ENCODE data around the gene RUVBL1. TPM values are rescaled to one million over a fixed set of nuclear protein-coding genes. Genes with fewer than 3 reads are reported as not detected.
"Not testable (repeated sequence)": the region's sequence is repeated elsewhere in the genome, so short reads cannot be mapped to it uniquely, and the experiment has no call there.

Gene RUVBL1
- total RNA-seq: 100 to 1,000 TPM in 3 of 8 experiments, 10 to 100 TPM in 5; 38.9 to 156 (median 74.7) TPM

DNA sequence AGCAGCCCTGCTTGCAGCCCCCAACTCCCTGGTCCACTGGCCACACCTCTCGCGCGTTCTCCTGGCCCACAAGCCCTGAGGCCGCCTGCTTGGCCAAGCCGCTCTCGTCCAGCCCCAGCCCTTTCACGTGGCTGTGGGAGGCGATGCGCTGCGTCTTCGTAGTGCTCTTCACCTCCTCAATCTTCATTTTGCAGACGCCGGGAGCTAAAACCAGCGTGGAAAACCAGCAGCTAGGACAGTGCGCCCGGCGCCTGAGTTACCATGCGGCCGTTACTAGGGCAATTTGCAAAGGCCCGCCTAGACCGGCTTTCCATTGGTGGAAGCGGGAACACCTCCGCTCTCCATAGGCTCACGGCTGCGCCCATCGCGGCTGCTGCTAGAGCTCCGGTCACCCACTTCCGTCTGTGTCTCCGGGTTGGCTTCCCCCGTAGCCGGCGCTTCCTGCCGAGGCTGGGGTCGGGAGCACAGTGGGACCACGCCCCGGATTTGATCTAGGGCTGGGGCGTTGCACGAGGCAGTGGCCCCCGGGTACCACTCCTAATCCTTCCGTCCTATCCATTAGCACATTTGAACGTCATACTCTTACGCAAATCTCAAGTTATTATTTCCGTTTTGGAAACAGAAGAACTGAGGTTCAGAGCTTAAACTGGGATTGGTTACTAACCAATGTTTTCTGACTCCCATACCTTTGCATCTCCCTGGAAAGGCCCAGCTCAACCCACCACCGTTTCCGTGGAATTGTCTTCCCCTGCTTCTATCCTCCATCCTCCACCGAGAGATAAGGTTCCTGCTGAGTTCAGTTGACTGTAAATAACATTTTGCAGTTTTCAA is at the start of gene RUVBL1:
Gene RUVBL1, minus strand, starts transcription at position 275 of the 831 bp plus-strand sequence. Its CDS starts 88 bp downstream, at position 187.
- peak; percentile 98 to 99 (median 99) for ATAC-seq (replicated peaks in 6 of 8)
- peak within 1 kb of the TSS; percentile 64 to 67 for H3K27ac ChIP-seq
- in situ Hi-C loops (cut with MboI; ENCODE audit: low pct_unique_long_range_greater_than_20kb in 2 of 9, low sequenced_read_pairs in 9 of 9, unreplicated experiment in 9 of 9): no loop called here
- peaks cover 7 to 10% of the 10 kb centered on the region in 2 donors for H3K4me1 ChIP-seq (replicated peaks in 1 of 2)
- WGBS, 10 experiments: 0 to 42% (median 8%) methylated on average over 3 to 25 of the region's 47 CpGs; no CpG with 5 or more reads in 1 of the 10 experiments
- H3K4me3 ChIP-seq: peak within 1 kb of the TSS; percentile 66 to 79 (median 72)

DNA sequence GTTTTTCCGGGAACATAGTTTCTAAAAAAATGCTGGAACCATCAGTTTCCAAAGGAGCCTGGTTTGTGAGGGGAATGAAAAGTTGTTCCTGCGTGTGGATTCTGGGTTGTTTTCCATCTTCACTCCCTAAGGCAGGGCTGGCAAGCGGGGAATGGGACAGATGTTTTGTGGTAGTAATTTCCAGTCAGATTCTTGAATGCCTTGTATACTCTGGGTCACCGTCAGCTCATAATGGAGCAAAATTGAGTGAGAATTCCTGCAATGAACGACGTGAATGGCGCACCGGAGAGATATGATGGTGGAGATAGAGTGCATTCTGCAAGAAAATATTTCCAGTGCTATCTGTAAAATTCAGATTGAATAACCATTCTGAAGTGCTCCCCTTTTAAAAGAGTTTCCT is 49.6 kb upstream of the RUVBL1 start:
- in situ Hi-C loops (cut with MboI; ENCODE audit: low pct_unique_long_range_greater_than_20kb in 2 of 9, low sequenced_read_pairs in 9 of 9, unreplicated experiment in 9 of 9): loop anchor here in 2 of 9 experiments (25.0 kb wide), 3 partner anchors 139 to 414 kb away; no protein-coding TSS in a partner anchor
- ATAC-seq (replicated peaks in 6 of 8): no peak
- H3K4me1 ChIP-seq (replicated peaks in 1 of 2): peaks cover 26 to 32% of the 10 kb centered on the region in 2 donors
- WGBS, 10 experiments: 79 to 100% (median 96%) methylated on average over 1 to 8 of the region's 8 CpGs; no CpG with 5 or more reads in 1 of the 10 experiments
- no peak overlapping the region for H3K27ac ChIP-seq
- no peak overlapping the region for H3K4me3 ChIP-seq

DNA sequence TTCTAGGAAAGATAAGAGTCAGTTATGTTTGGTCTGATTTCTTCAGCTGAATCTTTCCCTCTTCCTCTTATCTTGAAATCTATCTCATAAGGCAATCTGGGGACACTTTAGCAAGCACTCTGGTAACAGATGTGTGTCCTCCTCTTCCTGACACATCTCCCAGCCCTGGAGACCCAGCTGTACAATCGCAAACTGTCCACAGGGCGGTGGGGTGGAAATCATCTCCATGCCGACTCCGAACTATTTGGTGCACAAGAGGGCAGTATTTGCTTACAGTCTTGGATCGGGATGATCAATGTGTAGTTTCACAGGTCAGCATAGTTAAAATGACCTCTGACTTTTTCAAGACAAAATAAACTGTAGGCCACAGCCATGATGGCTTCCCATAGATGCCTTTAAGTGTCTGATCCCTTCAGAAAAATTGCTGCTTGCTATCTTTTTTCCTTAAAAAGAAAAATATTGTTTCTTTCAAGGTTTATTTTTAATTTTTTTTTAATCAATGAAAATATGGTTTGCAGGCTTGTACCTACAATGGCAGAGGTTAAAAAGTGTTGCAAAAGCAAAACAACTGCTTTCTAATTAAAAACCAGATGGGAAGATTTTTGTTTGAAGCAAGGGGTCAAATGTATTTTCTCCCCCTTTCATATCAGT is 47.4 kb upstream of the RUVBL1 start:
- Histone ChIP-seq H3K4me1 (replicated peaks in 1 of 2) (peaks cover 35 to 47% of the 10 kb centered on the region in 2 donors), H3K4me3 (no peak overlapping the region), H3K27ac (no peak overlapping the region)
- ATAC-seq (replicated peaks in 6 of 8): peak; percentile 59 to 97 (median 76)
- in situ Hi-C loops (cut with MboI; ENCODE audit: low pct_unique_long_range_greater_than_20kb in 2 of 9, low sequenced_read_pairs in 9 of 9, unreplicated experiment in 9 of 9): loop anchor here in 2 of 9 experiments (25.0 kb wide), 3 partner anchors 141 to 416 kb away; no protein-coding TSS in a partner anchor
- 0 to 42% (median 16%) methylated on average over 1 to 5 of the region's 5 CpGs; no CpG with 5 or more reads in 2 of the 10 experiments for WGBS, 10 experiments

DNA sequence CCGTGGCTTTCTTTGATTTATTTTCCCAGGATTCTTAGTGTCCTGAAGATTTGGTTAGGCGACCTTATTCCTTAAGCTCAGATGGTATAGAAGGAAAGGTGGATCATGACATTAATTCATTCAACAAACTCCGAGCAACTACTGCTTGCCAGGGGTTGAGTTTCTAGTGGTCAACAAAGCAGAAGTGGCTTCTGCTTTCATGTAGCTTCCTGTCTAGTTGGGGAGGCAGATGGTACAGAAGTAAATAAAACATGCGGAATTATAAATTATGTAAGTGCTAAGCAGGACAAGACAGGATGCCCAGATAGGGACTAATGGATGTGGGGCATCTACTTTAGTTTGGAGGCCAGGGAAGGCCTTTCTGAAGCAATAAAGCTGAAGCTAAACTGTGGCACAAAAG is 45.2 kb upstream of the RUVBL1 start:
- H3K27ac ChIP-seq: no peak overlapping the region
- in situ Hi-C loops (cut with MboI; ENCODE audit: low pct_unique_long_range_greater_than_20kb in 2 of 9, low sequenced_read_pairs in 9 of 9, unreplicated experiment in 9 of 9): loop anchor here in 2 of 9 experiments (25.0 kb wide), 3 partner anchors 143 to 418 kb away; no protein-coding TSS in a partner anchor
- ATAC-seq (replicated peaks in 6 of 8): no peak
- no peak overlapping the region for H3K4me3 ChIP-seq
- WGBS, 10 experiments: 75 to 100% (median 87%) methylated on average over 1 to 4 of the region's 4 CpGs; no CpG with 5 or more reads in 3 of the 10 experiments
- H3K4me1 ChIP-seq (replicated peaks in 1 of 2): peaks cover 35% of the 10 kb centered on the region in 2 donors

DNA sequence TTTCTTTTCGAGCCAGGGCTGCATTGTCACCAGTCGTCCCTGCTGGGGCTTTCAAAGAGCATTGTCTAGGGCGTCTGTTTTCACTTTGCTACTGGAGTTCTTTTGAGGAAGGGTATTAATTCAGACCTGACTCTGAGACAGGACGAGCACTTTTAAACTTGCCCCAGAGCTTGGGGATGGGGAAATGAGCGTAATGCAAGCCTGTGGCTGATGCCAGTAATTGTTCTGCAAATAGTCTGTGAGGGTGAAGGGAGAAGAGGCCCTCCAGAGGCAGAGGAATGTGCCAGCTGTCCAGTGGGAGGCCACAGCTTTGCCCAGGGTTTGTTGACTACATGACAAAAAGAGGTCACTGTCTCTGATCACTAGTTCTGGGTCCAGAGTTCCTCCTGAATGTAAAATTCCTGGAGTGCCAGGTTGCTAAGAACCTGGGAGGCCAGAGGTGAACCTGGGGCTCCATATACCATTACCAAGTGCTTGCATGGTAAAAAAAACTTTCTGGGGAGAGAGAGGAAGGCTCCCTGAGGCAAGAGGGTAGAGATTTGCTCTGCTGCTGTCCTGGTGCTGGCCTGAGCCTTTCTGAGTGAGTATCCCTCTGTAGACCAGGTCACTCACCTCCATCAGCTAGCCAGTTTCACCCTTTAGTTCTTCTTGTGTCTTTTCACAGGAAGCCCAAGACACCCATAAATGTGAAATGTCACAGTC is 44.5 kb upstream of the RUVBL1 start:
- Histone ChIP-seq H3K4me1 (replicated peaks in 1 of 2) (peaks cover 35% of the 10 kb centered on the region in 2 donors), H3K27ac (peak overlapping the region; percentile 13 to 61), H3K4me3 (no peak overlapping the region)
- in situ Hi-C loops (cut with MboI; ENCODE audit: low pct_unique_long_range_greater_than_20kb in 2 of 9, low sequenced_read_pairs in 9 of 9, unreplicated experiment in 9 of 9): loop anchor here in 2 of 9 experiments (25.0 kb wide), 3 partner anchors 144 to 419 kb away; no protein-coding TSS in a partner anchor
- ATAC-seq (replicated peaks in 6 of 8): peak in 7 of 8 experiments; percentile 10 to 82 (median 74)
- WGBS, 10 experiments: 0 to 83% (median 10%) methylated on average over 2 to 5 of the region's 5 CpGs; no CpG with 5 or more reads in 1 of the 10 experiments

DNA sequence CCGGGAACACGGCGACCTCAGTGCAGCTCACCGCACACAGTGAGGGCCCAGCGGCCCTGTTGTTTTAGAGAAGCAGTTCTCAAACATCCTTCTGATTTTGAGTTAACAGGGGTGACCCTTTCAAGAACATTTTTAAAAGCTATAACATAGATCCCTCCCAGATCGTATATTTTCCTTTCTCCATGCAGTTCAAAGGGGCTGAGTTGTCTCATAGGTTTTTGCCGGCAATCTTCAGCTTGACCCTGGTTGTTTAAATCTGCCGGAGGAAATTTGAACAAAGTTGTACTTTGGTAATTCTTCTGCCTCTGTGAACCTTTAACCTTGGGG is 44.0 kb upstream of the RUVBL1 start:
- Histone ChIP-seq H3K27ac (peak overlapping the region in 1 of 2 donors; percentile 61), H3K4me3 (no peak overlapping the region), H3K4me1 (replicated peaks in 1 of 2) (peaks cover 30% of the 10 kb centered on the region in 2 donors)
- in situ Hi-C loops (cut with MboI; ENCODE audit: low pct_unique_long_range_greater_than_20kb in 2 of 9, low sequenced_read_pairs in 9 of 9, unreplicated experiment in 9 of 9): loop anchor here in 2 of 9 experiments (25.0 kb wide), 3 partner anchors 145 to 420 kb away; no protein-coding TSS in a partner anchor
- peak in 3 of 8 experiments; percentile 23 to 35 (median 29) for ATAC-seq (replicated peaks in 6 of 8)
- WGBS, 10 experiments: 7 to 100% (median 46%) methylated on average over 1 to 8 of the region's 8 CpGs; no CpG with 5 or more reads in 2 of the 10 experiments

DNA sequence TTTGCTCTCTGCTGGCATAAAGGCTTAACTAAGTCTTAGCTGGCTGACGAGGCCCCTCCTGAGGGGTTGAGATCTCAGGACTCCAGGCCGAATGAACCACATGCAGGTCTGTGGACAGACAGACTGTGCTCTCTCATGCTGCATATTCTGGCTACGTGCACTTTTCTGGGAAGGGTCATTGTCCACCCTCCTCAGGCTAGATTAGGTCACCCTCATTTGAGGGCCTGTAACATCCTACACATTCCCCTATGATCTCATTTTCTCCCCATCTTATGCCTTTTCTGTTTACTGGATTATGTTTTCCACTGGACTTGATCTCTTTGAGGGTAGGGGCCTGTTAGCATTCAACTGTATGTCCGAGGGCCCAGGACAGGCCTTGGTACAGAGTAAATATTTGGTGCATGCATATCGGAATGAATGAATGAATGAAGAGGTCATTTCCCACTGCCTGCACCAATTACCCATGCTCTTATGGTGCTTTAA is 43.4 kb upstream of the RUVBL1 start:
- 66 to 100% (median 75%) methylated on average over 1 to 5 of the region's 5 CpGs; no CpG with 5 or more reads in 2 of the 10 experiments for WGBS, 10 experiments
- in situ Hi-C loops (cut with MboI; ENCODE audit: low pct_unique_long_range_greater_than_20kb in 2 of 9, low sequenced_read_pairs in 9 of 9, unreplicated experiment in 9 of 9): loop anchor here in 2 of 9 experiments (25.0 kb wide), 3 partner anchors 145 to 420 kb away; no protein-coding TSS in a partner anchor
- Histone ChIP-seq H3K27ac (no peak overlapping the region), H3K4me1 (replicated peaks in 1 of 2) (peaks cover 27% of the 10 kb centered on the region in 2 donors), H3K4me3 (no peak overlapping the region)
- ATAC-seq (replicated peaks in 6 of 8): peak in 2 of 8 experiments; percentile 14 to 38

DNA sequence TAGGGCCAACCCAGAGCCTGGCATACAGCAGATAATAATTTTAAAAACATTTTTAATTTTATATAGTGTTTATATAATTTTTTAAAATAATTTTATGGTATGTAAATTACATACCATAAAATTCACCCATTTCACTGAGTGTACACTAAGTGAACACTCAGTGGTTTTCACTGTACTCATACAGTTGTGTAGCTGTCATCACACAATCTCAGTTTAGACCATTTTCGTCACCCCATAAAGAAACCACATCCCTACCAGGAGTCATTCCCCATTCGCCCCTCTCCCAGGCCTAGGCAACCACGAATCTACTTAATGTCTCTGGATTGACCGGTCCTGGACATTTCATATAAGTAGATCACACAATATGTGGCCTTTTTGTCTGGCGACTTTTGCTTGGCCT is 39.8 kb upstream of the RUVBL1 start:
- WGBS, 10 experiments: 60 to 100% (median 93%) methylated on average over 1 to 5 of the region's 5 CpGs; no CpG with 5 or more reads in 4 of the 10 experiments
- in situ Hi-C loops (cut with MboI; ENCODE audit: low pct_unique_long_range_greater_than_20kb in 2 of 9, low sequenced_read_pairs in 9 of 9, unreplicated experiment in 9 of 9): loop anchor here in 2 of 9 experiments (25.0 kb wide), 3 partner anchors 149 to 424 kb away; no protein-coding TSS in a partner anchor

DNA sequence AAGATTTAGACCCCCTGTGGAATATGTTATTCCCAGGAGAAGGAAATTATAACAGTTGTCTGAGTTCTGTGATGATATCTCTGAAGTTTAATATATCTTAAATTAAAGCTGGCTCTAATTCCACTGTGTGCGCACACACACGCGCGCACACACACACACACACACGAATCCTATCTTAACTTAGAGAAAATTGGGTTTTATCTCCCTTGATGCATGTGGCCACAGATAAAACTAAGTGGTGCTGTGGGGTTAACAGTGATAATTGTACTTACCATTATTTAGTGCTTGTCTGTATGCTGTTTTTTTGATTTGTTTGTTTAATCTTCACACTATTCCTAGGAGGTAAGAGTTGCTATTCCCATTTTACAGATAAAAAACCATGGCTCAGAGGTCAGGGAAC is 37.0 kb upstream of the RUVBL1 start:
- in situ Hi-C loops (cut with MboI; ENCODE audit: low pct_unique_long_range_greater_than_20kb in 2 of 9, low sequenced_read_pairs in 9 of 9, unreplicated experiment in 9 of 9): loop anchor here in 2 of 9 experiments (25.0 kb wide), 3 partner anchors 152 to 427 kb away; no protein-coding TSS in a partner anchor
- Histone ChIP-seq H3K4me1 (replicated peaks in 1 of 2) (no peaks in the 10 kb centered on the region), H3K4me3 (no peak overlapping the region), H3K27ac (no peak overlapping the region)
- no peak for ATAC-seq (replicated peaks in 6 of 8)
- 90 to 100% (median 96%) methylated on average over 2 to 5 of the region's 5 CpGs; no CpG with 5 or more reads in 3 of the 10 experiments for WGBS, 10 experiments

More for the DNA sequence above, 39.8 kb upstream of the RUVBL1 start:
- Histone ChIP-seq H3K27ac (no peak overlapping the region), H3K4me1 (replicated peaks in 1 of 2) (peaks cover 15 to 17% of the 10 kb centered on the region in 2 donors), H3K4me3 (no peak overlapping the region)
- no peak for ATAC-seq (replicated peaks in 6 of 8)

DNA sequence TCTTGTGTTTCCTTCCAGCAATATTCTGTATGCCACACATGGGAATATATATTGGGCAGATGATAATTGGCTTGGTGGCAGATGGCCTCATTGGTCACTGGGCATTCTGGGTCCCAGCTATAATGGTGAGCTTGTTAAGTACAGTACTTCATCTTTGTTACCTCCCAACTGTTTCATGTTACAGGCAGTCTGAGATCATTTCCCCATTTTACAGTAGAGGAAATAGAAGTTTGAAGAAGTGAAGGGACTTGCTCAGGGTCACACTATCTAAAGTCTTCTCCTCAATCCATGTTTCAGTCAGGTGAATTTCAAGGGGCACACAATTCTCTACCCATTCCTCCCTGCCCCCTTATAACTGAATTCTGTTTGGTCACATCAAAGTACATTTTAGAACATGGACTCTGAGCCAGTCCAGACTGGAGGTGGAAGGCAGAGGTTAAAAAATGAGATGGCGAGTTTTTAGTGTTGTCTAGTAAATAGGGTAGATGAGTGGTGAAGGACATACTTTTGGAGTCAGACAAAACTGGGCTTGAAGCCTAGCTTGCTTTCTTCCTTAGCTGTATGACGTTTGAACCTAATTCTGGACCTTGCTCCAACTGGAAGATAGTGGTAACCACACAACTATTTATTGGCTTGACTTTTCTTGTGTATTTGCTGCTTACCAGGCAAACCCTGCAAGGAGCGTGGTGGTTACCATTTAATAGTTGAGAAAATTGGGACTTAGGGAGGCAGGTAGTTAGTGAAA is 32.2 kb upstream of the RUVBL1 start:
- in situ Hi-C loops (cut with MboI; ENCODE audit: low pct_unique_long_range_greater_than_20kb in 2 of 9, low sequenced_read_pairs in 9 of 9, unreplicated experiment in 9 of 9): loop anchor here in 2 of 9 experiments (25.0 kb wide), 3 partner anchors 157 to 432 kb away; no protein-coding TSS in a partner anchor
- H3K4me3 ChIP-seq: no peak overlapping the region
- ATAC-seq (replicated peaks in 6 of 8): no peak
- 75 to 100% (median 100%) methylated on average over 1 to 3 of the region's 3 CpGs; no CpG with 5 or more reads in 1 of the 10 experiments for WGBS, 10 experiments
- H3K27ac ChIP-seq: no peak overlapping the region
- H3K4me1 ChIP-seq (replicated peaks in 1 of 2): peaks cover 6% of the 10 kb centered on the region in 2 donors

DNA sequence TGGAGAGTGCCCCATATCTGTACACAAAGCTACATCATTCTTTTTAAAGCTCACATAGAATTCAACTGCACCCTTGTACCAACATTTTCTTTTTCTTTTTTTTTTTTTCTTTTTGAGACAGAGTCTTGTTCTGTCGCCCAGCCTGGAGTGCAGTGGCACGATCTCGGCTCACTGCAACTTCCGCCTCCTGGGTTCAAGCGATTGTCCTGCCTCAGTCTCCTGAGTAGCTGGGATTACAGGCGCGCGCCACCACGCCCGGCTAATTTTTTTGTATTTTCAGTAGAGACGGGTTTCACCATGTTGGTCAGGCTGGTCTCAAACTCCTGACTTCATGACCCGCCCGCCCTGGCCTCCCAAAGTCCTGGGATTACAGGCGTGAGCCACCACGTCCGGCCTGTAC is 30.7 kb upstream of the RUVBL1 start:
- not testable (repeated sequence) for ATAC-seq (replicated peaks in 6 of 8); H3K4me1 ChIP-seq (replicated peaks in 1 of 2); H3K27ac ChIP-seq
- WGBS, 10 experiments: 73 to 100% (median 85%) methylated on average over 1 to 14 of the region's 16 CpGs; no CpG with 5 or more reads in 1 of the 10 experiments
- in situ Hi-C loops (cut with MboI; ENCODE audit: low pct_unique_long_range_greater_than_20kb in 2 of 9, low sequenced_read_pairs in 9 of 9, unreplicated experiment in 9 of 9): loop anchor here in 2 of 9 experiments (25.0 kb wide), 3 partner anchors 158 to 433 kb away; no protein-coding TSS in a partner anchor
- peak overlapping the region; percentile 73 to 95 (median 87) for H3K4me3 ChIP-seq

Data from motor neuron (in vitro differentiated cells).